Activated B cell treated with CpG ODN at 0.5 μM for 24 hours (primary cell): ENCODE data around the gene OSBPL5. TPM values are rescaled to one million over a fixed set of nuclear protein-coding genes. Genes with fewer than 3 reads are reported as not detected.

ENCODE experiments used
- ATAC-seq: fragments of 200-7000 bp; cut with Tn5 transposase; one replicate; pipeline ENCODE4 v1.10.0; 2021; ENCODE audit warnings: low read depth, mild to moderate bottlenecking, moderate library complexity
- CTCF ChIA-PET: fragments of 350-600 bp; sonication (Branson Sonifier 250); formaldehyde crosslinking; loops from one replicate; lab custom pipeline; 2021; ENCODE audit warnings: antibody characterized with exemption; lab: Charles Lee
- POLR2A ChIA-PET: fragments of 350-600 bp; sonication (Branson Sonifier 250); formaldehyde crosslinking; loops from one replicate; lab custom pipeline; 2021; ENCODE audit warnings: antibody characterized with exemption; lab: Charles Lee
- DNase-seq: peaks from one replicate; pipeline ENCODE4 v3.0.0; 2022
- H3K27ac Mint-ChIP-seq: one replicate; pipeline ENCODE4 v1.8.0; 2020; ENCODE audit warnings: mixed read lengths
- H3K27me3 Mint-ChIP-seq: one replicate; pipeline ENCODE4 v1.8.0; 2021; ENCODE audit warnings: mixed read lengths
- H3K36me3 Mint-ChIP-seq: one replicate; pipeline ENCODE4 v1.8.0; 2021; ENCODE audit warnings: low read depth, mixed read lengths
- H3K4me1 Mint-ChIP-seq: one replicate; pipeline ENCODE4 v1.8.0; 2021; ENCODE audit warnings: mixed read lengths
- H3K4me3 Mint-ChIP-seq: one replicate; pipeline ENCODE4 v1.8.0; 2020; ENCODE audit warnings: mild to moderate bottlenecking, mixed read lengths
- H3K9me3 Mint-ChIP-seq: one replicate; pipeline ENCODE4 v1.8.0; 2020; ENCODE audit warnings: mixed read lengths
- intact Hi-C: fragments of 100-400 bp; cut with micrococcal nuclease; formaldehyde crosslinking; loops from one replicate; pipeline ENCODE4 v1.15.1; 2024
- total RNA-seq: library from RNA; stranded (reverse); gene quantifications from 2 replicates; pipeline ENCODE4 v1.2.3, GENCODE V29; 2022
- TF ChIP-seq, protein P1 (sequence below): fragments of 200-600 bp; IDR thresholded peaks from one replicate; pipeline ENCODE4 v1.8.0; 2022; ENCODE audit warnings: antibody characterized with exemption, mild to moderate bottlenecking

Gene OSBPL5
- total RNA-seq, 1 donor from 2014 or later = not detected

DNA sequence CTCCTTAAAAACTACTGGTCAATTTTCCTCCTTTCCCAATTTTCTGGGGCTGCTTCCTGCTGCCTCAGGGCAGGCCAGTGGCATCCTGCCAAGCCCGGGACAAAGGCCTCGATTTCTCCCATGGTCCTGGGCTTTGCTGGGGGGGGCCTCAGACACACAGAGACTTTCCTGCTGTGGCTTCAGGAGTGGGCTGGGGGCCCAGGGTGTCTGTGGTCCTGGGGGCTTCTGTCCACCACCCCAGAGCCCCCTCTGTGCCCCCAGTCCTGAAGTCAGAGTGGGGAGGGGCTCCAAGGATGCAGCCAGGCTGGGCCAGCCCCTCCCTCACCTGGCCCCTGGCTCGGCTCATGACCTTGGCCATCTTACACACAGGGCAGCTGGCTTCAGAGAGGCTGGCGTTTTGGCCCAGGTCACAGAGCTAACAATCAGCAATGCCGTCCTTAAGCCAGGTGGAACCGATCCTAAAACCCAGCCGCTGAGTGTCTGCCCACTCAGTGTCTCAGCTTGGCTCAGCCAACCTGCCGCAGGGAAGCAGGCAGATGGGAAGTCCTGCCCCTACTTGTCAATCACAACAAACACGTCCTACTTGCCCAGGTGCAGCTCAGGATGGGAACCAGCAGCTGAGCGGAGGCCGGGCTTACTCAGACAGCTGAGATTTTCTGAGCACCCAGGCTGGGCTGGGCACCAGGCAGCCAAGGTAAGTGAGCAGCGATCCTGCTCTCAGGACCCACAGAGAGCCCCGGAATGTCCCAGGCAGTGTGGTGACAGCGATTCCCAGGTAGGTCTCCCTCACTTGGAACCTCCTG lies 34.6 kb downstream of the OSBPL5 start:
- DNase-seq = no peak
- TF ChIP-seq, protein P1, sequence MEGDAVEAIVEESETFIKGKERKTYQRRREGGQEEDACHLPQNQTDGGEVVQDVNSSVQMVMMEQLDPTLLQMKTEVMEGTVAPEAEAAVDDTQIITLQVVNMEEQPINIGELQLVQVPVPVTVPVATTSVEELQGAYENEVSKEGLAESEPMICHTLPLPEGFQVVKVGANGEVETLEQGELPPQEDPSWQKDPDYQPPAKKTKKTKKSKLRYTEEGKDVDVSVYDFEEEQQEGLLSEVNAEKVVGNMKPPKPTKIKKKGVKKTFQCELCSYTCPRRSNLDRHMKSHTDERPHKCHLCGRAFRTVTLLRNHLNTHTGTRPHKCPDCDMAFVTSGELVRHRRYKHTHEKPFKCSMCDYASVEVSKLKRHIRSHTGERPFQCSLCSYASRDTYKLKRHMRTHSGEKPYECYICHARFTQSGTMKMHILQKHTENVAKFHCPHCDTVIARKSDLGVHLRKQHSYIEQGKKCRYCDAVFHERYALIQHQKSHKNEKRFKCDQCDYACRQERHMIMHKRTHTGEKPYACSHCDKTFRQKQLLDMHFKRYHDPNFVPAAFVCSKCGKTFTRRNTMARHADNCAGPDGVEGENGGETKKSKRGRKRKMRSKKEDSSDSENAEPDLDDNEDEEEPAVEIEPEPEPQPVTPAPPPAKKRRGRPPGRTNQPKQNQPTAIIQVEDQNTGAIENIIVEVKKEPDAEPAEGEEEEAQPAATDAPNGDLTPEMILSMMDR = no peak
- ATAC-seq = no peak
- ChIA-PET CTCF (no interaction called here), POLR2A (no interaction called here)
- Mint-ChIP-seq H3K36me3 (no peaks in the 10 kb centered on the region), H3K27ac (no peak overlapping the region), H3K4me1 (no peaks in the 10 kb centered on the region), H3K27me3 (no peaks in the 10 kb centered on the region), H3K9me3 (no peaks in the 10 kb centered on the region), H3K4me3 (no peak overlapping the region)
- intact Hi-C loops = no loop called here

- ATAC-seq (no peak), DNase-seq (no peak)
- TF ChIP-seq, protein P1 = no peak
Observed at GRCh38 chr11:3129591-3130268, 35.4 kb downstream of the OSBPL5 start.

GRCh38 chr11:3129181-3129590 lies 35.9 kb downstream of the OSBPL5 start:
- DNase-seq = no peak
- Mint-ChIP-seq H3K27me3 (no peaks in the 10 kb centered on the region), H3K9me3 (no peaks in the 10 kb centered on the region), H3K27ac (no peak overlapping the region), H3K4me1 (no peaks in the 10 kb centered on the region), H3K4me3 (no peak overlapping the region), H3K36me3 (no peaks in the 10 kb centered on the region)
- ChIA-PET POLR2A (no interaction called here), CTCF (no interaction called here)
- intact Hi-C loops = no loop called here
- TF ChIP-seq, protein P1 = no peak
- ATAC-seq = no peak

More at GRCh38 chr11:3129591-3130268, 35.4 kb downstream of the OSBPL5 start:
- no peak overlapping the region for H3K4me3 Mint-ChIP-seq
- no peaks in the 10 kb centered on the region for H3K9me3 Mint-ChIP-seq
- no peaks in the 10 kb centered on the region for H3K27me3 Mint-ChIP-seq
- no peaks in the 10 kb centered on the region for H3K36me3 Mint-ChIP-seq
- H3K4me1 Mint-ChIP-seq = no peaks in the 10 kb centered on the region
- ChIA-PET CTCF (no interaction called here), POLR2A (no interaction called here)
- no peak overlapping the region for H3K27ac Mint-ChIP-seq
- intact Hi-C loops = no loop called here

DNA sequence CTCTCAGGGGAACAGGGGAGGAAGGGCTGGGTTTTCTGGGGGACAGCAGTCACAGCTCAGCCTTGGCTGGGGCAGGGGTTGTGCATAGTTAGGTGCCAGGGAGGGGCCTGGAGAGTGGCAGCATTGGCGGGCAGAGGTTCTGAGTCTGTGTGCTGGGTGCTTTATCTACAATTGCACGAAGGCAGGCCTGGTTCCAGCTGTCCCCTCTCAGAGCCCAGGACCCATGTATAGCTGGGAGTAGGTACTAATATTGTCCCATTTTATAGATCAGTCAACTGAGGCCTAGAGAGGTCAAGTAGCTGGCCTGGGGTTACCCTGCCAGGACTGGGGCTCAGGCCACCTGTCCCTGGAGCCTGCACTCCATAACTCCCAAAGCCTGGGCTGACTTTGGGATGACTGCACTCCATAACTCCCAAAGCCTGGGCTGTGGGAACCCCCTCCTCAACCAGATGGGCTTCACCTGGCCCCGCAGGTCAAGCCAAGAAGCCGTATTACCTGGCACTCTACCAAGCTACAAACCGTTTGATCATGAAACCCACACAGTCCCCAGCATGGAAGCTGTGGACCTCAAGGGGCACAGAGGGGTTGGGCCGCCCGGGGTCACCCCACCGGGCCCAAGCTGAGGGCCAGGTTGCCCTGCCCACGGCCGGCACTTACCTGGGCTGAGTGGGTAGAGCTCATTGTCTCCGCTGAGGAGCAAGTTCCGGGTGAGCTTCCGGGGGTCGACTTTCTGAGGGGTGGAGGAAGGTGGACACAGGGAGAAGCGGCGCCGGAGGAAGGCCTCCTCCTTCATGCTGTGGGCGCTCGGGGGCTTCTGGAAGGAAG lies 36.5 kb downstream of the OSBPL5 start:
- CTCF ChIA-PET = no interaction called here
- no peaks in the 10 kb centered on the region for H3K4me1 Mint-ChIP-seq
- ATAC-seq = no peak
- no peaks in the 10 kb centered on the region for H3K27me3 Mint-ChIP-seq
- no peak overlapping the region for H3K27ac Mint-ChIP-seq
- intact Hi-C loops = no loop called here
- TF ChIP-seq, protein P1 = no peak
- H3K4me3 Mint-ChIP-seq = no peak overlapping the region
- DNase-seq = no peak
- no peaks in the 10 kb centered on the region for H3K9me3 Mint-ChIP-seq
- H3K36me3 Mint-ChIP-seq = no peaks in the 10 kb centered on the region
- POLR2A ChIA-PET = no interaction called here
